ENCODE results near the gene FAM83G.

DNA sequence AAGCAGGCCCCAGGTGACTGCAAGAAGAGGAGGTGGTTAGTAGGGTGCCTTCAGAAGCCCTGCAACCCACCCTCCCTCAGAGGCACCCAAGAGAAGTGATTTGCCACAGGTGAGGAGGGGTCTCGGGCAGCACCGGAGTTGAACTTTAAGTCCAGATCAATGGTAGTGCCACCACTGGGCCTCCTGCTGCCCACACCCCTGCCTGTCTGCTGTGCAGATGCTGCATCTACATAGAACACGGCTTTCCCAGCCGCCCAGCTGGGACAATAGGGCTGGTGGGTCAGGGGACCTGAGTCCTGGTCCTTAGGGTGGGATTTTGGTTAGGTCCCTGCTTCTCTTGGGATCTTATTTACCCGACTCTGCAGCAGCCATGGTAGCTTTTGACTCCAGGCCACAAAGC lies 17.6 kb upstream of the FAM83G start:
- no peak for TF ChIP-seq POLR2A (IDR thresholded peaks at IDR 0.05; ENCODE audit: low read depth)
- no peak for TF ChIP-seq CTCF (IDR thresholded peaks at IDR 0.05)
- no peak for TF ChIP-seq POLR2AphosphoS5 (IDR thresholded peaks at IDR 0.05)
